GM12875 (cell line): ENCODE measurements around the gene GABRQ.

Experiments used
- H3K4me3 ChIP-seq: one replicate; pipeline ENCODE4 v1.5.1; 2011; ENCODE audit warnings: low read depth, low read length, control low read depth
- TF ChIP-seq, protein P1 (sequence below): IDR thresholded peaks from 2 replicates; pipeline ENCODE4 v1.5.1; 2011; ENCODE audit warnings: low read depth, mild to moderate bottlenecking, control low read depth, inconsistent platforms, low read length, moderate library complexity, borderline replicate concordance; ENCODE audit not compliant: insufficient read depth

Gene GABRQ

GRCh38 chrX:152632445-152633097 is 5.1 kb upstream of the GABRQ start:
- no peak overlapping the region for H3K4me3 ChIP-seq
- TF ChIP-seq, protein P1, sequence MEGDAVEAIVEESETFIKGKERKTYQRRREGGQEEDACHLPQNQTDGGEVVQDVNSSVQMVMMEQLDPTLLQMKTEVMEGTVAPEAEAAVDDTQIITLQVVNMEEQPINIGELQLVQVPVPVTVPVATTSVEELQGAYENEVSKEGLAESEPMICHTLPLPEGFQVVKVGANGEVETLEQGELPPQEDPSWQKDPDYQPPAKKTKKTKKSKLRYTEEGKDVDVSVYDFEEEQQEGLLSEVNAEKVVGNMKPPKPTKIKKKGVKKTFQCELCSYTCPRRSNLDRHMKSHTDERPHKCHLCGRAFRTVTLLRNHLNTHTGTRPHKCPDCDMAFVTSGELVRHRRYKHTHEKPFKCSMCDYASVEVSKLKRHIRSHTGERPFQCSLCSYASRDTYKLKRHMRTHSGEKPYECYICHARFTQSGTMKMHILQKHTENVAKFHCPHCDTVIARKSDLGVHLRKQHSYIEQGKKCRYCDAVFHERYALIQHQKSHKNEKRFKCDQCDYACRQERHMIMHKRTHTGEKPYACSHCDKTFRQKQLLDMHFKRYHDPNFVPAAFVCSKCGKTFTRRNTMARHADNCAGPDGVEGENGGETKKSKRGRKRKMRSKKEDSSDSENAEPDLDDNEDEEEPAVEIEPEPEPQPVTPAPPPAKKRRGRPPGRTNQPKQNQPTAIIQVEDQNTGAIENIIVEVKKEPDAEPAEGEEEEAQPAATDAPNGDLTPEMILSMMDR, result peak; percentile 84

DNA sequence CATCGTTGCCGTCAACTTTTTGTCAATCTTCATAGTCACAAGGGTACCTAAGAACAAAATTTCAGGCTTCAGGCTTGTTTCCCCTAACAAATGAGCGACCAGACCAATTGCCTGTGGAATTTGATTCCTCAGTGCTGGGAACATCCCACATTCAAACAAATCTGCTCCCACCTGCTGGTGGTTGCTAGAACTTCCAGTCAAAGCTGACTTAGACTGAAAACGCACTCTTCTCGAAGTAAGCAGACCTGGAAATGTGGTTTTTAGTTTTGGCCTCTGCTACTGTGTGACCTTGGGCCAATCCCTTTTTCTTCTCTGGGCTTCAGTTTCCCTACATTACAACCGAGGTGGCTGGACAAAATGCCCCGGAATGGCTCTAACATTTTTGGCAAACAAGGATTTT is 1.8 kb upstream of the GABRQ start:
- TF ChIP-seq, protein P1, result peak; percentile 49; the same call in 1 of the 2 replicates
- no peak overlapping the region for H3K4me3 ChIP-seq

DNA sequence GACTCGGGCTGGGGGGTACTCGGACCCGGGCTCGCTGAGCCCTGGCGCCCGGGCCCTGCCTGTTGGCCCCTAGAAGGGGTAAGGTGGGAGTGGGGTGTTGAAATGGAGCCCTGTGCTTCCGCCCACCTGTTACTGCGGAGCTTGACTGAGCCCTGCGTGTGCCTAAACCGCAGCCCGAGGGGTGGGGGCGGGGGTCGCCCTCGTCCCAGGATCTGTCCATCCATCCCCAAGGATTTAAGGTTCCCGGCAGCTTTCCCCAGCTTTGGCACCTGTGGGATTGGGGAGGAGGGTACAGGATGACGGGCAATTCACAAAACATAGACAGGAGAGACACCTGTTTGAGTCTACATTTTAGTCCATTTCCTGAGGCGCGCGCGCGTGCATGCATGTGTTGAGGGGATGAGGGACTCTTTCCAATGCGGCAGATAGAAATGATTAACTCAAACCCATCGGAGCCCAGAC is 779 bp downstream of the GABRQ start:
- H3K4me3 ChIP-seq, result no peak overlapping the region
- TF ChIP-seq, protein P1, result no peak

- no peak overlapping the region for H3K4me3 ChIP-seq
- TF ChIP-seq, protein P1, result no peak
These were observed 1.7 kb downstream of the GABRQ start for GRCh38 chrX:152639426-152639825.

- H3K4me3 ChIP-seq, result no peak overlapping the region
- TF ChIP-seq, protein P1, result no peak
These were observed 2.5 kb downstream of the GABRQ start for GRCh38 chrX:152640034-152640818.

DNA sequence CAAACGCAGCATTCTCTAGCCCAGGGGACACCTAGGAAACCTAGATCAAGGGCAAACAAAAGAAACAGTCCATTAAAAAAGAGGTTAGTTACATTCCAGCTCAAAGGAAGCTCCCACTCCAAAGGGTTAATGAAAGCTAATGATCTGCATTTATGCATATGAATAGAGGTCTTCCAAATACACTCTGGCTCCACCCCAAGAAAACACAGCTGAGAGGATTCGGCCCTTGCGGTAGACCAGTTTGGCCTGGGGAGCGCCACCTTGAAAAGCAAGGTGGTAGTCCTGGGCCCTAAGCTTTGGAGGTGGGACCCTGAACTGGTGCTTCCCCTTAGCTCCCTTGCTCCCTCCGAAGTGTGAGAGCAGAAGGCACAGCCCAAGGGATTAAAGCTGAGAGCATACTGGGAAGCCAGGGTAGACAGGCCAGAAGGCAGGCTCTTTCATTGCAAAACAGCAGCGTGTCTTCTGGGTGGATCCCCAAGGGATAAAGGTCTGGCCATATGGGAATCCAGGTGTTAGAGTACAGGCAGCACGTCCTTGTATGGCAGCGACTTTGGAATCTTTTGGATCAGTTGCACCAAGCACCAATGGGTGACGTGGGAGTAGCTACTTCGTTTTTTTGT is 3.7 kb downstream of the GABRQ start:
- TF ChIP-seq, protein P1, result no peak
- H3K4me3 ChIP-seq, result no peak overlapping the region
